GM23338 (cell line): ENCODE data around the gene AKAP13. TPM values are rescaled to one million over a fixed set of nuclear protein-coding genes. Genes with fewer than 3 reads are reported as not detected.

Experiments
- ATAC-seq: fragments of 200-7000 bp; cut with Tn5 transposase; 3 replicates; pipeline ENCODE4 v1.9.1; 2020
- DNase-seq: peaks from one replicate; pipeline ENCODE4 v3.0.0-alpha.2; 2015; ENCODE audit warnings: low spot score
- H2AFZ ChIP-seq: fragments of 200-600 bp; sonication (generic); 2 replicates; pipeline ENCODE4 v1.8.0; 2016; ENCODE audit warnings: antibody characterized with exemption, mild to moderate bottlenecking, moderate library complexity
- H3F3A ChIP-seq: fragments of 200-600 bp; sonication (generic); replicated peaks from 2 replicates; pipeline ENCODE4 v1.8.0; 2017; ENCODE audit warnings: antibody characterized with exemption, mixed run types, low read depth
- H3K27ac ChIP-seq: fragments of 200-600 bp; sonication (generic); 2 replicates; pipeline ENCODE4 v1.6.1; 2016; ENCODE audit warnings: low read depth
- H3K27me3 ChIP-seq: fragments of 200-600 bp; sonication (generic); 2 replicates; pipeline ENCODE4 v1.8.0; 2016; ENCODE audit warnings: mild to moderate bottlenecking, mixed run types, moderate library complexity; ENCODE audit not compliant: insufficient read depth
- H3K36me3 ChIP-seq: fragments of 200-600 bp; sonication (generic); 2 replicates; pipeline ENCODE4 v1.8.0; 2016; ENCODE audit warnings: mild to moderate bottlenecking; ENCODE audit not compliant: insufficient read depth
- H3K4me1 ChIP-seq: fragments of 200-600 bp; sonication (generic); 2 replicates; pipeline ENCODE4 v1.8.0; 2016; ENCODE audit warnings: mild to moderate bottlenecking, moderate library complexity; ENCODE audit not compliant: insufficient read depth
- H3K4me2 ChIP-seq: fragments of 200-600 bp; sonication (generic); 2 replicates; pipeline ENCODE4 v1.7.1; 2017; ENCODE audit warnings: mixed run types
- H3K4me3 ChIP-seq: fragments of 200-600 bp; sonication (generic); 2 replicates; pipeline ENCODE4 v1.6.1; 2016; ENCODE audit warnings: mixed run types
- H3K79me2 ChIP-seq: fragments of 200-600 bp; sonication (generic); replicated peaks from 2 replicates; pipeline ENCODE4 v1.8.0; 2017; ENCODE audit warnings: mild to moderate bottlenecking; ENCODE audit not compliant: insufficient read depth
- H3K9me2 ChIP-seq: fragments of 200-600 bp; sonication (generic); 2 replicates; pipeline ENCODE4 v1.8.0; 2017; ENCODE audit not compliant: insufficient read depth
- H4K20me1 ChIP-seq: fragments of 200-600 bp; sonication (generic); replicated peaks from 2 replicates; pipeline ENCODE4 v1.8.0; 2017; ENCODE audit warnings: mild to moderate bottlenecking; ENCODE audit not compliant: insufficient read depth
- H3K27ac Mint-ChIP-seq: 2 replicates; pipeline ENCODE4 v1.8.0; 2020; ENCODE audit warnings: inconsistent platforms, mild to moderate bottlenecking, moderate library complexity, mixed read lengths
- H3K27me3 Mint-ChIP-seq: 3 replicates; pipeline ENCODE4 v1.8.0; 2022; ENCODE audit warnings: low read depth, mild to moderate bottlenecking, moderate library complexity, mixed read lengths, inconsistent platforms; ENCODE audit not compliant: insufficient read depth, poor library complexity
- H3K36me3 Mint-ChIP-seq: 3 replicates; pipeline ENCODE4 v1.8.0; 2021; ENCODE audit warnings: low read depth, mild to moderate bottlenecking, inconsistent platforms, moderate library complexity, mixed read lengths
- H3K4me1 Mint-ChIP-seq: 3 replicates; pipeline ENCODE4 v1.8.0; 2020; ENCODE audit warnings: mild to moderate bottlenecking, inconsistent platforms, mixed read lengths
- H3K4me3 Mint-ChIP-seq: 3 replicates; pipeline ENCODE4 v1.8.0; 2021; ENCODE audit warnings: moderate library complexity, mild to moderate bottlenecking, inconsistent platforms, mixed read lengths
- H3K9me3 Mint-ChIP-seq: 3 replicates; pipeline ENCODE4 v1.8.0; 2020; ENCODE audit warnings: moderate library complexity, mild to moderate bottlenecking, inconsistent platforms, mixed read lengths
- CREB1 ChIP-seq: fragments of 250-450 bp; sonication (Bioruptor Pico); IDR thresholded peaks from 2 replicates; pipeline ENCODE4 v1.5.0; 2020; ENCODE audit warnings: low read depth, mild to moderate bottlenecking, moderate library complexity
- CTCF ChIP-seq, 2 experiments: fragments of 200-600 bp in 1 of 2; sonication (generic) in 1 of 2; conservative IDR thresholded peaks; 2 replicates each; pipeline versions ENCODE4 v1.5.1 to v1.6.1; 2016 to 2017; ENCODE audit warnings: antibody characterized with exemption in 2 of 2, low read depth in 2 of 2, mild to moderate bottlenecking in 2 of 2, moderate library complexity in 1 of 2
- ETS1 ChIP-seq: IDR thresholded peaks from 2 replicates; pipeline ENCODE4 v1.6.1; 2016; ENCODE audit warnings: antibody characterized with exemption
- EZH2 ChIP-seq: fragments of 200-600 bp; sonication (generic); IDR thresholded peaks from one replicate; pipeline ENCODE4 v1.8.0; 2017; ENCODE audit warnings: antibody characterized with exemption, mild to moderate bottlenecking, low read depth; ENCODE audit not compliant: unreplicated experiment
- EZH2phosphoT487 ChIP-seq: fragments of 200-600 bp; sonication (generic); IDR thresholded peaks from one replicate; pipeline ENCODE4 v1.8.1; 2018; ENCODE audit warnings: antibody characterized with exemption; ENCODE audit not compliant: unreplicated experiment
- JUNB ChIP-seq: IDR thresholded peaks from one replicate; pipeline ENCODE4 v1.6.1; 2016; ENCODE audit warnings: antibody characterized with exemption; ENCODE audit not compliant: unreplicated experiment
- NANOG ChIP-seq: IDR thresholded peaks from 2 replicates; pipeline ENCODE4 v1.6.1; 2016; ENCODE audit warnings: antibody characterized with exemption, borderline replicate concordance
- POLR2AphosphoS5 ChIP-seq: IDR thresholded peaks from 2 replicates; pipeline ENCODE4 v1.6.1; 2016; ENCODE audit warnings: antibody characterized with exemption, low read depth
- REST ChIP-seq: IDR thresholded peaks from one replicate; pipeline ENCODE4 v1.6.1; 2018; ENCODE audit warnings: antibody characterized with exemption; ENCODE audit not compliant: unreplicated experiment
- STAT1 ChIP-seq: IDR thresholded peaks from one replicate; pipeline ENCODE4 v1.6.1; 2016; ENCODE audit warnings: antibody characterized with exemption; ENCODE audit not compliant: unreplicated experiment
- ZNF114 ChIP-seq: fragments of 250-450 bp; sonication (Bioruptor Pico); IDR thresholded peaks from 2 replicates; pipeline ENCODE4 v1.5.0; 2020; ENCODE audit warnings: mild to moderate bottlenecking, moderate library complexity
- ZNF331 ChIP-seq: fragments of 250-450 bp; sonication (Bioruptor Pico); IDR thresholded peaks from 2 replicates; pipeline ENCODE4 v1.5.0; 2020; ENCODE audit warnings: low read depth, mild to moderate bottlenecking, moderate library complexity
- ZNF462 ChIP-seq: fragments of 250-450 bp; sonication (Bioruptor Pico); IDR thresholded peaks from 2 replicates; pipeline ENCODE4 v1.5.0; 2020; ENCODE audit warnings: mild to moderate bottlenecking, moderate library complexity
- polyA plus RNA-seq: library from polyadenylated mRNA; unstranded; fragments of >200 nt; fragmentation: Nextera tagmentation; extraction: Ambion mirVana; gene quantifications from 2 replicates; pipeline ENCODE4 v1.2.1, GENCODE V29; 2016
- total RNA-seq: library from RNA; depleted of rRNA; stranded (reverse); fragments of >200 nt; shearing (Covaris generic); gene quantifications from 2 replicates; pipeline ENCODE4 v1.2.3, GENCODE V29; 2014

The AKAP13 gene
- total and polyA plus RNA-seq, 2 experiments from 2014 or later, result 46.2 to 60.7 TPM

- H3K27me3 Mint-ChIP-seq, result peaks cover 21% of the 10 kb centered on the region
- peak overlapping the region; percentile 95 for H3K4me3 Mint-ChIP-seq
- Histone ChIP-seq H3K79me2 (peaks cover 63% of the 10 kb centered on the region), H3F3A (no peaks in the 10 kb centered on the region), H3K4me2 (peak overlapping the region; percentile 98), H3K27ac (no peak overlapping the region), H2AFZ (no peak overlapping the region), H3K4me3 (peak overlapping the region; percentile 97), H4K20me1 (peaks cover 29% of the 10 kb centered on the region), H3K27me3 (no peaks in the 10 kb centered on the region), H3K4me1 (peaks cover 33% of the 10 kb centered on the region), H3K9me2 (no peaks in the 10 kb centered on the region; the same call in 1 of the 2 replicates), H3K36me3 (no peaks in the 10 kb centered on the region)
- ATAC-seq (no peak), DNase-seq (no peak)
- peaks cover 52% of the 10 kb centered on the region for H3K4me1 Mint-ChIP-seq
- no peak for TF ChIP-seq NANOG
- TF ChIP-seq EZH2, result no peak
- TF ChIP-seq JUNB, result no peak
- TF ChIP-seq REST, result no peak
- TF ChIP-seq STAT1, result no peak
- TF ChIP-seq CTCF (conservative IDR thresholded peaks at IDR 0.05; ENCODE audit: low read depth in 2 of 2), result no peak
- TF ChIP-seq POLR2AphosphoS5, result no peak
- no peak for TF ChIP-seq ZNF331 (CRISPR knock-in tag)
- TF ChIP-seq ZNF462 (CRISPR knock-in tag), result no peak
- TF ChIP-seq ZNF114, result no peak
- TF ChIP-seq CREB1 (CRISPR knock-in tag), result no peak
- no peak for TF ChIP-seq ETS1
- TF ChIP-seq EZH2phosphoT487, result no peak
- H3K27ac Mint-ChIP-seq, result no peak overlapping the region
- H3K9me3 Mint-ChIP-seq, result no peaks in the 10 kb centered on the region
- H3K36me3 Mint-ChIP-seq, result peaks cover 10% of the 10 kb centered on the region; the same call in 2 of the 3 replicates
Measured at GRCh38 chr15:85792912-85793590, 412.6 kb downstream of the AKAP13 start.
